HG03469 (cell line): ENCODE measurements around the gene MYL9.
"Not testable (repeated sequence)": the region's sequence is repeated elsewhere in the genome, so short reads cannot be mapped to it uniquely, and the experiment has no call there.

ENCODE experiments used
- ATAC-seq: cut with Tn5 transposase; IDR thresholded peaks from one replicate; pipeline ENCODE4 v1.9.1; 2021; ENCODE audit warnings: mild to moderate bottlenecking, moderate library complexity, moderate number of reproducible peaks; ENCODE audit not compliant: unreplicated experiment

MYL9 gene

GRCh38 chr20:36548704-36549627, 7.6 kb downstream of the MYL9 start:
- no peak for ATAC-seq

- no peak for ATAC-seq
Measured at GRCh38 chr20:36549628-36549941, 8.3 kb downstream of the MYL9 start.

- no peak for ATAC-seq
Measured at GRCh38 chr20:36549942-36550789, 8.8 kb downstream of the MYL9 start.

GRCh38 chr20:36550790-36551299, 9.5 kb downstream of the MYL9 start:
- ATAC-seq, result no peak

- ATAC-seq, result no peak
Measured at GRCh38 chr20:36555248-36555647, 13.9 kb downstream of the MYL9 start.

- ATAC-seq, result no peak
Measured at GRCh38 chr20:36562724-36563123, 21.4 kb downstream of the MYL9 start.

GRCh38 chr20:36563374-36563773, 22.1 kb downstream of the MYL9 start:
- ATAC-seq, result no peak

- ATAC-seq, result not testable (repeated sequence)
Measured at GRCh38 chr20:36564078-36564725, 22.9 kb downstream of the MYL9 start.

GRCh38 chr20:36564726-36565121, 23.4 kb downstream of the MYL9 start:
- ATAC-seq, result not testable (repeated sequence)

- ATAC-seq, result no peak
Measured at GRCh38 chr20:36565520-36565919, 24.2 kb downstream of the MYL9 start.

- no peak for ATAC-seq
Measured at GRCh38 chr20:36569847-36570429, 28.6 kb downstream of the MYL9 start.

GRCh38 chr20:36571564-36572504, 30.5 kb downstream of the MYL9 start:
- no peak for ATAC-seq

- no peak for ATAC-seq
Measured at GRCh38 chr20:36572701-36573102, 31.4 kb downstream of the MYL9 start.

GRCh38 chr20:36573103-36573797, 31.9 kb downstream of the MYL9 start, which contains the start of gene TGIF2:
Gene TGIF2 (plus strand): TSS chr20:36573597. CDS start chr20:36578775, 5,178 bp downstream.
- no peak for ATAC-seq

- ATAC-seq, result no peak
Measured at GRCh38 chr20:36573798-36574365, 32.6 kb downstream of the MYL9 start.

GRCh38 chr20:36574366-36575135, 33.2 kb downstream of the MYL9 start:
- no peak for ATAC-seq

GRCh38 chr20:36576081-36576445, 34.7 kb downstream of the MYL9 start:
- no peak for ATAC-seq
